Trophoblast cell (in vitro differentiated cells and primary cell): ENCODE data around the gene ITGA11.

ENCODE experiments used
- DNase-seq, 2 donors: peaks; one replicate each; pipeline ENCODE4 v3.0.0-alpha.2; 2016
- H2AFZ ChIP-seq: 2 replicates; pipeline ENCODE4 v1.6.1; 2013; ENCODE audit warnings: low read length, moderate library complexity, mild to moderate bottlenecking; ENCODE audit not compliant: insufficient read depth, poor library complexity
- H2AK5ac ChIP-seq: 2 replicates; pipeline ENCODE4 v1.6.1; 2013; ENCODE audit warnings: mild to moderate bottlenecking, low read length
- H2BK120ac ChIP-seq: 2 replicates; pipeline ENCODE4 v1.6.1; 2013; ENCODE audit warnings: low read length, mild to moderate bottlenecking, moderate library complexity; ENCODE audit not compliant: insufficient read depth, poor library complexity
- H2BK12ac ChIP-seq: 2 replicates; pipeline ENCODE4 v1.6.1; 2013; ENCODE audit warnings: mild to moderate bottlenecking, low read length, moderate library complexity
- H2BK5ac ChIP-seq: 2 replicates; pipeline ENCODE4 v1.6.1; 2013; ENCODE audit warnings: low read length, low read depth, moderate library complexity, mild to moderate bottlenecking; ENCODE audit not compliant: poor library complexity
- H3K14ac ChIP-seq: 2 replicates; pipeline ENCODE4 v1.6.1; 2013; ENCODE audit warnings: mild to moderate bottlenecking, low read length
- H3K18ac ChIP-seq: 2 replicates; pipeline ENCODE4 v1.6.1; 2013; ENCODE audit warnings: mild to moderate bottlenecking, low read length
- H3K23ac ChIP-seq: 2 replicates; pipeline ENCODE4 v1.6.1; 2013; ENCODE audit warnings: low read length
- H3K27ac ChIP-seq: 2 replicates; pipeline ENCODE4 v1.5.1; 2013; ENCODE audit warnings: low read depth, mild to moderate bottlenecking, inconsistent platforms, low read length, moderate library complexity
- H3K27me3 ChIP-seq: 2 replicates; pipeline ENCODE4 v1.6.1; 2013; ENCODE audit warnings: inconsistent platforms, mild to moderate bottlenecking, low read length, moderate library complexity; ENCODE audit not compliant: insufficient read depth
- H3K36me3 ChIP-seq, 2 experiments: 1 replicate in 1 of 2; 2 replicates in 1 of 2; pipeline ENCODE4 v1.6.1; 2013; ENCODE audit warnings: low read length in 2 of 2, mild to moderate bottlenecking in 2 of 2, moderate library complexity in 1 of 2; ENCODE audit not compliant: insufficient read depth in 2 of 2, control insufficient read depth in 1 of 2
- H3K4ac ChIP-seq: 2 replicates; pipeline ENCODE4 v1.6.1; 2013; ENCODE audit warnings: low read depth, mild to moderate bottlenecking, low read length, moderate library complexity
- H3K4me1 ChIP-seq, 2 experiments: 1 replicate in 1 of 2; 2 replicates in 1 of 2; pipeline ENCODE4 v1.6.1; 2013; ENCODE audit warnings: low read length in 2 of 2, mild to moderate bottlenecking in 2 of 2, moderate library complexity in 1 of 2; ENCODE audit not compliant: insufficient read depth in 2 of 2, control insufficient read depth in 1 of 2
- H3K4me2 ChIP-seq: 2 replicates; pipeline ENCODE4 v1.6.1; 2013; ENCODE audit warnings: inconsistent platforms, mild to moderate bottlenecking, low read length, moderate library complexity
- H3K4me3 ChIP-seq: 2 replicates; pipeline ENCODE4 v1.5.1; 2013; ENCODE audit warnings: mild to moderate bottlenecking, low read depth, low read length, inconsistent platforms
- H3K79me1 ChIP-seq: one replicate; pipeline ENCODE4 v1.6.1; 2013; ENCODE audit warnings: low read length
- H3K79me2 ChIP-seq: 2 replicates; pipeline ENCODE4 v1.6.1; 2013; ENCODE audit warnings: low read length, mild to moderate bottlenecking; ENCODE audit not compliant: control insufficient read depth, insufficient read depth, poor library complexity
- H3K9ac ChIP-seq: 2 replicates; pipeline ENCODE4 v1.6.1; 2013; ENCODE audit warnings: mild to moderate bottlenecking, low read length
- H3K9me3 ChIP-seq: 2 replicates; pipeline ENCODE4 v1.6.1; 2013; ENCODE audit warnings: low read depth, mild to moderate bottlenecking, control low read depth, inconsistent platforms, low read length; ENCODE audit not compliant: insufficient read depth
- H4K12ac ChIP-seq: 2 replicates; pipeline ENCODE4 v1.6.1; 2013; ENCODE audit warnings: low read depth, mild to moderate bottlenecking, low read length, moderate library complexity
- H4K8ac ChIP-seq: 2 replicates; pipeline ENCODE4 v1.6.1; 2013; ENCODE audit warnings: low read depth, mild to moderate bottlenecking, low read length, moderate library complexity
- H4K91ac ChIP-seq: one replicate; pipeline ENCODE4 v1.6.1; 2013; ENCODE audit warnings: low read depth, mild to moderate bottlenecking, low read length, moderate library complexity
- WGBS: extraction: QIAGEN DNeasy Blood & Tissue Kit; methylation state at CpG from one replicate; pipeline ENCODE4 v1.1.7; 2013; ENCODE audit warnings: missing lambda C conversion rate; ENCODE audit not compliant: insufficient read length, insufficient coverage; ENCODE audit errors: extremely low coverage; 5-methylcytosine and 5-hydroxymethylcytosine counted together

ITGA11 gene

GRCh38 chr15:68415061-68415460 is 16.9 kb downstream of the ITGA11 start:
- Histone ChIP-seq H4K12ac (no peak overlapping the region), H3K27me3 (no peaks in the 10 kb centered on the region), H2BK12ac (no peak overlapping the region), H3K4me3 (no peak overlapping the region), H3K27ac (no peak overlapping the region), H4K91ac (no peak overlapping the region), H3K4ac (no peak overlapping the region), H2BK5ac (no peak overlapping the region), H2BK120ac (no peak overlapping the region), H4K8ac (no peak overlapping the region), H3K79me1 (no peaks in the 10 kb centered on the region), H3K4me2 (no peak overlapping the region), H3K18ac (no peak overlapping the region), H3K9me3 (peaks cover 1% of the 10 kb centered on the region), H3K14ac (no peak overlapping the region), H3K4me1 (peaks cover 0 to 3% of the 10 kb centered on the region in 2 experiments), H3K79me2 (no peaks in the 10 kb centered on the region), H2AK5ac (no peak overlapping the region), H2AFZ (no peak overlapping the region), H3K23ac (no peak overlapping the region), H3K9ac (no peak overlapping the region), H3K36me3 (no peaks in the 10 kb centered on the region)
- DNase-seq = no peak
- WGBS = no CpG with 5 or more reads among the region's 7 CpGs

- Histone ChIP-seq H3K4me3 (no peak overlapping the region), H4K12ac (no peak overlapping the region), H2AFZ (no peak overlapping the region), H2BK120ac (no peak overlapping the region), H4K91ac (no peak overlapping the region), H4K8ac (no peak overlapping the region), H3K18ac (no peak overlapping the region), H3K9me3 (peaks cover 3% of the 10 kb centered on the region), H3K4me1 (peaks cover 0 to 3% of the 10 kb centered on the region in 2 experiments), H3K27ac (no peak overlapping the region), H3K27me3 (no peaks in the 10 kb centered on the region), H3K36me3 (no peaks in the 10 kb centered on the region), H3K79me1 (no peaks in the 10 kb centered on the region), H2BK5ac (no peak overlapping the region), H3K14ac (no peak overlapping the region), H3K23ac (no peak overlapping the region), H3K4ac (no peak overlapping the region), H3K9ac (no peak overlapping the region), H2BK12ac (no peak overlapping the region), H2AK5ac (no peak overlapping the region), H3K4me2 (no peak overlapping the region), H3K79me2 (no peaks in the 10 kb centered on the region)
- WGBS = no CpG with 5 or more reads among the region's 8 CpGs
- DNase-seq = no peak
Observed at GRCh38 chr15:68414591-68414990, 17.4 kb downstream of the ITGA11 start.

GRCh38 chr15:68414206-68414555 is 17.8 kb downstream of the ITGA11 start:
- no peak overlapping the region for H3K4me3 ChIP-seq
- no peak overlapping the region for H3K4ac ChIP-seq
- H3K14ac ChIP-seq = no peak overlapping the region
- H3K9ac ChIP-seq = no peak overlapping the region
- H2AK5ac ChIP-seq = no peak overlapping the region
- H3K79me2 ChIP-seq = no peaks in the 10 kb centered on the region
- no peaks in the 10 kb centered on the region for H3K36me3 ChIP-seq
- no peak overlapping the region for H4K8ac ChIP-seq
- no peak overlapping the region for H2BK5ac ChIP-seq
- H2AFZ ChIP-seq = no peak overlapping the region
- no peak overlapping the region for H2BK120ac ChIP-seq
- H3K4me2 ChIP-seq = no peak overlapping the region
- no peak overlapping the region for H4K12ac ChIP-seq
- H3K27me3 ChIP-seq = no peaks in the 10 kb centered on the region
- H3K4me1 ChIP-seq = peaks cover 0 to 3% of the 10 kb centered on the region in 2 experiments
- no peak for DNase-seq
- no peak overlapping the region for H2BK12ac ChIP-seq
- no peak overlapping the region for H3K27ac ChIP-seq
- H3K18ac ChIP-seq = no peak overlapping the region
- H4K91ac ChIP-seq = no peak overlapping the region
- no peak overlapping the region for H3K23ac ChIP-seq
- H3K9me3 ChIP-seq = peaks cover 3% of the 10 kb centered on the region
- WGBS = no CpG with 5 or more reads among the region's 3 CpGs
- H3K79me1 ChIP-seq = no peaks in the 10 kb centered on the region

GRCh38 chr15:68413363-68414205 is 18.4 kb downstream of the ITGA11 start:
- Histone ChIP-seq H3K4me3 (no peak overlapping the region), H3K36me3 (no peaks in the 10 kb centered on the region), H3K9me3 (peaks cover 3% of the 10 kb centered on the region), H4K8ac (no peak overlapping the region), H3K23ac (no peak overlapping the region), H2AK5ac (no peak overlapping the region), H3K14ac (no peak overlapping the region), H3K4ac (no peak overlapping the region), H3K27ac (no peak overlapping the region), H4K12ac (no peak overlapping the region), H2BK5ac (no peak overlapping the region), H3K9ac (no peak overlapping the region), H3K18ac (no peak overlapping the region), H3K4me1 (peaks cover 0 to 1% of the 10 kb centered on the region in 2 experiments), H3K4me2 (no peak overlapping the region), H2AFZ (no peak overlapping the region), H3K79me1 (no peaks in the 10 kb centered on the region), H2BK120ac (no peak overlapping the region), H3K79me2 (no peaks in the 10 kb centered on the region), H4K91ac (no peak overlapping the region), H3K27me3 (no peaks in the 10 kb centered on the region), H2BK12ac (no peak overlapping the region)
- DNase-seq = no peak
- WGBS = no CpG with 5 or more reads among the region's 15 CpGs
